HG02623 (cell line): Measurements from ENCODE around the gene SIGLEC1.

Experiments
- ATAC-seq: cut with Tn5 transposase; IDR thresholded peaks from one replicate; pipeline ENCODE4 v1.9.1; 2021; ENCODE audit warnings: moderate library complexity; ENCODE audit not compliant: unreplicated experiment

Gene SIGLEC1

GRCh38 chr20:3702611-3703391 is 9.6 kb downstream of the SIGLEC1 start:
- no peak for ATAC-seq

GRCh38 chr20:3701061-3701998 is 11.1 kb downstream of the SIGLEC1 start:
- ATAC-seq, result no peak

- no peak for ATAC-seq
These were observed 13.4 kb downstream of the SIGLEC1 start for GRCh38 chr20:3699037-3699436.

- no peak for ATAC-seq
These were observed 13.8 kb downstream of the SIGLEC1 start for GRCh38 chr20:3698591-3699001.

DNA sequence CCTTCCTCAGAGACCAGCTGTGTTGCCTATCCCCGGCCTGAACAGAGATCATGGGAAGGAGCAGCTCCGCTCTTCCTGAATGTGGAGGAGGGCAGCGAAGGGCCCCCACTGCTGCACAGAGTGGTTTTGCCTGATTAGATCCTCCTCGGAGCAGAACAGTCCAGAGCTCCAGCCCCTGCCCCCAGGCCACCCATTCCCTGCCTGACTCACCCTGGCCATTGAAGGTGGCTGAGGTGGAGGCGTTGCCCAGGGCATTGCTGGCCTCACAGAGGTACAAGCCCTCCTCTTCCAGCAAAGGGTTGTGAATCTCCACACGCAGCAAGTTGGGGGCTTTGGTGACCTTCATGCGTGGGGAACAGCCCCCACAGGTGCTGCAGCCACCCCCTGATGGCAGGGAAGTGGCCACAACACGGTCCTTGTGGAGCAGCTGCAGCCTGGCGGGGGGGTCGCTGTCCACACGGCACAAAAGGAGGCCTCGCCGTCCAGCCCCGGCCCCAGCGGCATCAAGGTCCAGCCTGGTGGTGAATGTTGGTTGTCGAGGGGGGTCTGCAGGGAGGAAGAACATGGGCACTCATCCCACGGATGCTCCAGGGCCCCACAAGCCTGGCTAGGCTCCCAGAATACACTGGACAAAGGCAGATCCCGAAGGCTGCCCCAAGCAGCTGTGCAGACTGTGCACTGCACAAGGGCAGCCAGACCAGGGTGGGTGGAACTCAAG is 14.7 kb downstream of the SIGLEC1 start:
- no peak for ATAC-seq

DNA sequence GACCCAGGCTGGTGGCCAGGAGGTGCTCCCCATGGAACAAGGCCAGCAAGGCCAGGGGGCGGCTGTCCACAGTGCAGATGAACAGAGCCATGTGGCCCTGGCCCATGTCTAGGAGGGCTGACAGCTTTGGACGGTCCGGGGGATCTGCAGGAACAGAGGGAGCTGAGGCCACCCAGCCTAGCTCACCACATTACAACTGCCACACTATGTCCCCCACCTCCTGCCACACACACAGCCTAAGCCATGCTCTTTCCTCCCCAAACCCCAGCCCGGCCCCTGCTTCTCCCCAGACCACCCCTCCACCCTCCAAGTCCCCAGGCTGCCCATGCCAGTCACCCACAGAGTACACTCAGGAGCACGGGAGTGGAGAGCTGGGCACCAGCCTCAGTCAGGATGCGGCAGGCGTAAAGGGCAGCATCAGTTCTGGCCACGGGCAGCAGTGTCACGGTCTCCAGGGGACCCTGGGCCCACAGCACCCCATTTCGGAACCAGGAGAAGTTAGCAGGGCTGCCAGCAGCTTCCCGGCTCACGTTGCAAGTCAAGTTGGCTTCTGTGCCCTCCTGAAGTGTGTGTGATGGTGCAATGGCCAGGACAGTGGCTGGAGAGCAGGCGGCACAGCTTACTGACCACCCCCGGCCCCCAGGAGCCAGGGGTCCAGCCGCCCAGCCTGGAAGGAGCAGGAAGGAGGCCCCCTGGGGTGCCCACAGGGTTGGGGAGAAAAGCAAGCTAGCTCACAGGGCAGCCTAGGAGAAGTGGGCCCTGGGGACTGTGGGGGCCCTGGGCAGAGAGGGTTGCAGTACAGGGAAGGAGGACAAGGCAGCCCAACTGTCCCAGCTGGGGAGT is 15.4 kb downstream of the SIGLEC1 start:
- ATAC-seq, result no peak

DNA sequence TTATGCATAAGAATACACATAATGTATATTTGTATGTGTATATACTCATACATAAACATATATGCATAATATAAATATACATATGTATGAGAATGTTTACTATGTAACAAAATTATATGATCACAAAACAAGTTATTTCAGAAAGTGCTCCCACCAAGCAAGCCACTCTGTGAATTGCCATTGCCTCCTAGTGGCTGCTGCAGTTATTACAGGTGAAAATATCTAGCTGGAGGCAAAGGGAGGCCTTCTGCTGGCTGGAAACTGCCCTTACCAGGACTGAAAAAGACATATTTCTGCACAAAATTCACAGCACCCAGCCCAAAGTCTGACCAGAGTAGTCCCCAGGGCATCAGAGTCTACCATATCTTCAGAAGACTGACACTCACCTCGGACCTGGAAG is 16.2 kb downstream of the SIGLEC1 start:
- ATAC-seq, result no peak

- ATAC-seq, result no peak
These were observed 17.5 kb downstream of the SIGLEC1 start for GRCh38 chr20:3694864-3695263.

GRCh38 chr20:3693376-3693775 is 19.0 kb downstream of the SIGLEC1 start:
- no peak for ATAC-seq

GRCh38 chr20:3692706-3693294 is 19.6 kb downstream of the SIGLEC1 start:
- no peak for ATAC-seq

DNA sequence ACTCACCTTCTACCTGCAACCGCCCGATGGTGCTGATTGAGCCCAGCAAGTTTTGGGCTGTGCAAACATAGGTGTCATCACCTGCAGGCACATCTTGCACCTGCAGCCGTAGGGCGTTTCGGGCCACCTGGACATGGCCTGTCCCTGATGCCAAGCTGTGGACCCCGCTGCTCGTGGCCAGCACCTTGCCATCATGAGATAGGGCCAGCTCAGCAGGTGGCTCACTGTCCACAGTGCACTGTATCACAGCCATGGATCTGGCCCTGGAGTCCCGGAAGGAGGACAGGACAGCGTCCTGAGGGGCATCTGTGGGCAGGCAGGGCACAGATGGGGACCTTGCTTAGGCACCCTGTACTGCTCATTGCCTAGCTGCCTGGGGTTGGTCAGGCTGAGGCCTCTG is 20.5 kb downstream of the SIGLEC1 start:
- ATAC-seq, result no peak

DNA sequence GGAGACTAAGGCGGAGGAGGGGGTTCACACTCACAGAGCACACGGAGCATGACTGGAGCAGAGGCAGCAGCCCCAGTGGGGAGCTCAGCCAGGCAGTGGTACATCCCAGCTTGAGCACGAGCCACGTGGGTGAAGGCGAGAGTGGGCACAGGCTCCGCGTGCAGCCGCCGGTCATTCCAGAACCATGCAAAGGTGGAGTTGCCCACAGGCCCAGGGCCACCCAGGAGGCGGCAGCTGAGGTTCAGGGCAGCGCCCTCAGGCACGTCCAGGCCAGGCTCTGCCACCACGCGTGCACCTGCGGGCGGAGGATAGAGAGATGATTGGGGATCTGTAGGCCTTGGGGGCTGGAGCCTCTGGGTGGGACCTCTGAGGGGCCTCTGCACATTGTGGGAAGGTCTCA is 21.1 kb downstream of the SIGLEC1 start:
- no peak for ATAC-seq

DNA sequence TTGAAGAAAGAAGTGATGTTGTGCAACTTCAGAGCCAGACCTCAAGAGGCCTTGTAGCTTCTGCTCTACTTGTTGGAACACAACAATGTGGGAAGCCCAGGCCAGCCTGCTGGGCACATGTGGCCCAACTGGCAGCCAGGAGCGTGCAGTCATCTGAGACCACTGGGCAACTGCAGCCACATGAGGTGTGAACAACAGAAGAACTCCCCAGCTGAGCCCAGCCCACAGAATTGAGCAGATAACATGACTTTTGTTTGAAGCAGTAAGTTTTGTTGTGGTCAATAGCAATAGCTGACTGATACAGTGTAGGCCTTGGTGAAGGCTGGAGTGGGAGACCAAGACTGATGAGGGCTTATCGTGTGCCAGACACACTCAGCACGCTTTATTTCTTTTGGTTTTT is 22.0 kb downstream of the SIGLEC1 start:
- no peak for ATAC-seq

GRCh38 chr20:3689978-3690377 is 22.4 kb downstream of the SIGLEC1 start:
- ATAC-seq, result no peak

GRCh38 chr20:3687655-3688054 is 24.7 kb downstream of the SIGLEC1 start:
- ATAC-seq, result no peak

DNA sequence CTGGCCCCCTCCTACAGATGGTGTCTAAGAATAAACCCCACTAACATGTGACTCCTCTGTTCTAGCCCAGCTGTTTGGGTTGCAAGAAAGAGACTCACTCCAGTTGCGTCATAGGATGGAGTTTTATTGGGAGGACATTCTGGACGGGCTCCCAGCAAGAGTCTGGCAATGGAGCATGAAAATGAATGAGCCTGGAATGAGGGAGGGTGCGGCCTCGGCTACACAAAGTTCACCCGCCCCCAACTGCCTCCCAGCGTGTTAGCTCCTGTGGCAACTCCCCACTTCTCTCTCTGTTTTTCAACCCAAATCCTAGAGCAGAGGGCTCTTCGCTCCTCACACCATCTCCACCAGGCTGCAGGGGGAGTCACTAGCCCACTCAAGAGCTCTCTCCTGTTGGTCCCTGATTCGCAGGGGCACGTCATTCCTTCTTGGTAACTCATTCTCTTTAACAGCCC is 25.5 kb downstream of the SIGLEC1 start:
- ATAC-seq, result no peak

GRCh38 chr20:3686421-3686820 is 26.0 kb downstream of the SIGLEC1 start:
- no peak for ATAC-seq

- ATAC-seq, result no peak
These were observed 27.1 kb downstream of the SIGLEC1 start for GRCh38 chr20:3685341-3685740.

GRCh38 chr20:3681931-3682781 is 30.2 kb downstream of the SIGLEC1 start, which contains the start of gene ADAM33:
ADAM33 (minus strand) TSS chr20:3682010; CDS start chr20:3682004, 6 bp downstream.
- no peak for ATAC-seq
